Measurements from ENCODE around the gene PANK1. TPM values are rescaled to one million over a fixed set of nuclear protein-coding genes. Genes with fewer than 3 reads are reported as not detected.

The PANK1 gene
- total and polyA plus RNA-seq, 2 of the 4 experiments (the other 2 are of a cell fraction), result 3.0 to 8.8 TPM

- Histone ChIP-seq H2AK9ac (replicated peaks; ENCODE audit: low read depth, low read length, poor library complexity) (no peak overlapping the region), H4K5ac (ENCODE audit: low read depth, low read length) (no peak overlapping the region), H3K23ac (ENCODE audit: low read depth, low read length) (no peak overlapping the region), H4K91ac (ENCODE audit: insufficient read depth, low read depth, low read length) (no peak overlapping the region), H2BK15ac (ENCODE audit: low read depth, low read length) (no peak overlapping the region), H3K56ac (ENCODE audit: extremely low read depth, insufficient read depth, low read length) (no peak overlapping the region), H3K4ac (ENCODE audit: low read depth, low read length) (no peak overlapping the region), H3K18ac (ENCODE audit: low read depth, low read length) (no peak overlapping the region), H2BK20ac (ENCODE audit: low read depth, low read length) (no peak overlapping the region), H3K9me1 (ENCODE audit: insufficient read depth, low read length) (no peaks in the 10 kb centered on the region), H4K8ac (ENCODE audit: low read depth in 2 of 2, low read length in 2 of 2) (no peak overlapping the region), H2BK5ac (ENCODE audit: low read depth, low read length, poor library complexity, severe bottlenecking) (no peak overlapping the region), H2BK120ac (ENCODE audit: low read depth, low read length) (no peak overlapping the region), H3K4me2 (ENCODE audit: low read depth, low read length) (no peak overlapping the region), H4K20me1 (ENCODE audit: insufficient read depth, low read length) (no peaks in the 10 kb centered on the region), H3K9me3 (ENCODE audit: control insufficient read depth, insufficient read depth, low read length) (no peaks in the 10 kb centered on the region), H3K27ac (ENCODE audit: insufficient read depth, low read length) (no peak overlapping the region), H3K79me1 (ENCODE audit: low read depth in 1 of 2, low read length in 2 of 2) (peaks cover 0 to 3% of the 10 kb centered on the region in 2 experiments; a peak in 1 of 4 replicates), H3K4me1 (ENCODE audit: control insufficient read depth, insufficient read depth, low read length) (no peaks in the 10 kb centered on the region), H3K4me3 (ENCODE audit: insufficient read depth, low read depth, low read length) (no peak overlapping the region), H2AK5ac (ENCODE audit: low read depth, low read length) (no peak overlapping the region), H3K14ac (replicated peaks; ENCODE audit: low read depth, low read length) (no peak overlapping the region), H3K27me3 (ENCODE audit: control insufficient read depth, insufficient read depth, low read length) (no peaks in the 10 kb centered on the region), H2AFZ (replicated peaks; ENCODE audit: low read length, poor library complexity) (no peak overlapping the region), H3K9ac (ENCODE audit: low read depth, low read length) (no peak overlapping the region), H3K36me3 (ENCODE audit: control insufficient read depth, insufficient read depth, low read length) (peaks cover 2% of the 10 kb centered on the region; the same call in 1 of the 2 replicates)
- ChIA-PET POLR2A (ENCODE audit: unreplicated experiment) (no interaction called here), CTCF (no interaction called here)
- intact Hi-C loops (cut with micrococcal nuclease), result no loop called here
- TF ChIP-seq FOS (IDR thresholded peaks at IDR 0.05; ENCODE audit: low read depth, low read length), result no peak
- no peak for TF ChIP-seq CEBPB (IDR thresholded peaks at IDR 0.05; ENCODE audit: low read depth, low read length)
- WGBS, 2 experiments (ENCODE audit: extremely low coverage in 2 of 2, insufficient read length in 1 of 2), result no CpG with 5 or more reads among the region's 3 CpGs
- DNase-seq (no peak), ATAC-seq (ENCODE audit: low read depth) (no peak)
- dilution Hi-C loops (cut with HindIII; ENCODE audit: low sequenced_read_pairs, unreplicated experiment), result no loop called here
- BruUV-seq (replicated peaks), result no TSS peak
- in situ Hi-C loops (cut with MboI; ENCODE audit: low sequenced_read_pairs), result no loop called here
Measured at GRCh38 chr10:89600041-89600440, 45.0 kb downstream of the PANK1 start.

All from IMR-90 (cell line).